Mammary epithelial cell (primary cell): ENCODE measurements around the gene DRC7.

ENCODE experiments used
- EZH2 ChIP-seq: IDR thresholded peaks from 2 replicates; pipeline ENCODE4 v1.6.1; 2012; ENCODE audit warnings: low read length, inconsistent platforms, borderline replicate concordance
- TF ChIP-seq, protein P1 (sequence below), 2 donors: IDR thresholded peaks in 1 of 2; conservative IDR thresholded peaks in 1 of 2; 2 replicates each; pipeline ENCODE4 v1.5.1; 2011 to 2012; ENCODE audit warnings: inconsistent platforms in 2 of 2, low read length in 2 of 2, mild to moderate bottlenecking in 2 of 2, control low read depth in 1 of 2, low read depth in 1 of 2; ENCODE audit not compliant: insufficient read depth in 1 of 2; ENCODE audit errors: extremely low read depth in 1 of 2

DNA sequence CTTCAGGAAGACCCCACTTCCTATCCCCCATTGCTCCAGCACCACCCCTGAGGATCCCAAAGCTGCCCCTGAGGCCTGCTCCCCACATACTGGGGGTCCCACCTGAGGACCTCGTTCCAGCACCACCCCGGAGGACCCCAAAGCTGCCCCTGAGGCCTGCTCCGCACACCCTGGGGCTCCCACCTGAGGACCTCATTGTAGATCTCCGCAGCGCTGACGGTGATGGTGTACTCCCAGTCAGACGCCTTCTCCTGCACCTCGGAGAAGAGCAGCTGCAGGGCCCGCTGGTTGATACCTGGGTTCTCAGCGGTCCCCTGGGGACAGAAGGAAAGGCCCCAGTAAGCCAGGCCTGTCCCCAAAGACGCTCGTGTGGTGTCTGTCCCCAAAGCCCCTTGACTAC, 67.4 kb downstream of the DRC7 start:
- TF ChIP-seq, protein P1, sequence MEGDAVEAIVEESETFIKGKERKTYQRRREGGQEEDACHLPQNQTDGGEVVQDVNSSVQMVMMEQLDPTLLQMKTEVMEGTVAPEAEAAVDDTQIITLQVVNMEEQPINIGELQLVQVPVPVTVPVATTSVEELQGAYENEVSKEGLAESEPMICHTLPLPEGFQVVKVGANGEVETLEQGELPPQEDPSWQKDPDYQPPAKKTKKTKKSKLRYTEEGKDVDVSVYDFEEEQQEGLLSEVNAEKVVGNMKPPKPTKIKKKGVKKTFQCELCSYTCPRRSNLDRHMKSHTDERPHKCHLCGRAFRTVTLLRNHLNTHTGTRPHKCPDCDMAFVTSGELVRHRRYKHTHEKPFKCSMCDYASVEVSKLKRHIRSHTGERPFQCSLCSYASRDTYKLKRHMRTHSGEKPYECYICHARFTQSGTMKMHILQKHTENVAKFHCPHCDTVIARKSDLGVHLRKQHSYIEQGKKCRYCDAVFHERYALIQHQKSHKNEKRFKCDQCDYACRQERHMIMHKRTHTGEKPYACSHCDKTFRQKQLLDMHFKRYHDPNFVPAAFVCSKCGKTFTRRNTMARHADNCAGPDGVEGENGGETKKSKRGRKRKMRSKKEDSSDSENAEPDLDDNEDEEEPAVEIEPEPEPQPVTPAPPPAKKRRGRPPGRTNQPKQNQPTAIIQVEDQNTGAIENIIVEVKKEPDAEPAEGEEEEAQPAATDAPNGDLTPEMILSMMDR (conservative IDR thresholded peaks at IDR 0.05 in 1 of 2, IDR thresholded peaks at IDR 0.05 in 1 of 2; ENCODE audit: extremely low read depth in 1 of 2, insufficient read depth in 1 of 2, low read depth in 1 of 2, low read length in 2 of 2), result no peak
- no peak for TF ChIP-seq EZH2
